Thoracic aorta (tissue), 2 donors: ENCODE results near the gene MYMK. TPM values are rescaled to one million over a fixed set of nuclear protein-coding genes. Genes with fewer than 3 reads are reported as not detected.

Experiments
- ATAC-seq: fragments of 150-250 bp; one replicate; pipeline ENCODE4 v1.8.0; 2017; ENCODE audit warnings: low read depth; ENCODE audit not compliant: insufficient number of reproducible peaks, low FRiP score
- DNase-seq: peaks from one replicate; pipeline ENCODE4 v3.0.0-alpha.2; 2020; ENCODE audit warnings: low spot score
- H3K27ac ChIP-seq, 2 donors: fragments of 200-600 bp; sonication (generic); 1 replicate in 1 of 2; 2 replicates in 1 of 2; pipeline ENCODE4 v1.5.1; 2016; ENCODE audit warnings: mild to moderate bottlenecking in 2 of 2, moderate library complexity in 2 of 2
- H3K27me3 ChIP-seq: fragments of 200-600 bp; sonication (generic); replicated peaks from 2 replicates; pipeline ENCODE4 v1.6.0; 2016; ENCODE audit warnings: mild to moderate bottlenecking; ENCODE audit not compliant: insufficient read depth
- H3K36me3 ChIP-seq: fragments of 200-600 bp; sonication (generic); one replicate; pipeline ENCODE4 v1.5.1; 2016
- H3K4me1 ChIP-seq, 2 donors: fragments of 200-600 bp; sonication (generic); 1 replicate in 1 of 2; 2 replicates in 1 of 2; pipeline versions ENCODE4 v1.5.1 to v1.6.0; 2016; ENCODE audit warnings: low read depth in 2 of 2, mild to moderate bottlenecking in 1 of 2; ENCODE audit not compliant: control insufficient read depth in 1 of 2
- H3K4me3 ChIP-seq: fragments of 200-600 bp; sonication (generic); 2 replicates; pipeline ENCODE4 v1.5.1; 2016; ENCODE audit warnings: mild to moderate bottlenecking
- H3K9me3 ChIP-seq: fragments of 200-600 bp; sonication (generic); 2 replicates; pipeline ENCODE4 v1.5.1; 2016
- total RNA-seq, 2 donors: library from RNA; depleted of rRNA; stranded (reverse); fragments of >200 nt; gene quantifications; one replicate each; pipeline versions ENCODE4 v1.1.0 to v1.2.3, GENCODE V29; 2016
- TF ChIP-seq, protein P1 (sequence below): fragments of 200-600 bp; sonication (generic); IDR thresholded peaks from one replicate; pipeline ENCODE4 v1.5.1; 2019; ENCODE audit warnings: antibody characterized with exemption

The MYMK gene
- total RNA-seq, 2 donors from 2014 or later: not detected

DNA sequence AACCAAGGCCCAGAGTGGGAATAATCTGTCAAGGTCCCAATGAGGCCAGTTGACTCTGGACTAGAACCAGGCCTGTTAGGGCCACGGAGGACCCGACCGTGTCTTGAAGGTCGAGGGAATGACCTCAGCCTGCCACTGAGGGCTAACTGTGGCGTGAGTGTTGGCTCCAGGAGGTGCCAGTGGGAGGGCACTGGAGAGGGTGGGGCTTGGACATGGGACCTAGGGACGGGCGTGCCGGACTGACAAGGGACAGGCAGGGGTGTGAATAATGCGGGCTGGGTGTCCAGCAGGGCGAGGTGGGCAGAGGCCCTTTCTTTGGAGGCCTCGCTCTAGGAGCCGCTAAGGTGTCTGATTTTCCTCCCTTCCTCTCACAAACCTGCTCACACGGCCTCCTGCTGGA is 17.2 kb upstream of the MYMK start:
- H3K4me1 ChIP-seq: no peaks in the 10 kb centered on the region
- TF ChIP-seq, protein P1, sequence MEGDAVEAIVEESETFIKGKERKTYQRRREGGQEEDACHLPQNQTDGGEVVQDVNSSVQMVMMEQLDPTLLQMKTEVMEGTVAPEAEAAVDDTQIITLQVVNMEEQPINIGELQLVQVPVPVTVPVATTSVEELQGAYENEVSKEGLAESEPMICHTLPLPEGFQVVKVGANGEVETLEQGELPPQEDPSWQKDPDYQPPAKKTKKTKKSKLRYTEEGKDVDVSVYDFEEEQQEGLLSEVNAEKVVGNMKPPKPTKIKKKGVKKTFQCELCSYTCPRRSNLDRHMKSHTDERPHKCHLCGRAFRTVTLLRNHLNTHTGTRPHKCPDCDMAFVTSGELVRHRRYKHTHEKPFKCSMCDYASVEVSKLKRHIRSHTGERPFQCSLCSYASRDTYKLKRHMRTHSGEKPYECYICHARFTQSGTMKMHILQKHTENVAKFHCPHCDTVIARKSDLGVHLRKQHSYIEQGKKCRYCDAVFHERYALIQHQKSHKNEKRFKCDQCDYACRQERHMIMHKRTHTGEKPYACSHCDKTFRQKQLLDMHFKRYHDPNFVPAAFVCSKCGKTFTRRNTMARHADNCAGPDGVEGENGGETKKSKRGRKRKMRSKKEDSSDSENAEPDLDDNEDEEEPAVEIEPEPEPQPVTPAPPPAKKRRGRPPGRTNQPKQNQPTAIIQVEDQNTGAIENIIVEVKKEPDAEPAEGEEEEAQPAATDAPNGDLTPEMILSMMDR: no peak
- H3K27me3 ChIP-seq: no peaks in the 10 kb centered on the region
- ATAC-seq: no peak
- H3K4me3 ChIP-seq: no peak overlapping the region
- no peak for DNase-seq
- H3K27ac ChIP-seq: no peak overlapping the region
- H3K36me3 ChIP-seq: no peaks in the 10 kb centered on the region
- no peaks in the 10 kb centered on the region for H3K9me3 ChIP-seq

DNA sequence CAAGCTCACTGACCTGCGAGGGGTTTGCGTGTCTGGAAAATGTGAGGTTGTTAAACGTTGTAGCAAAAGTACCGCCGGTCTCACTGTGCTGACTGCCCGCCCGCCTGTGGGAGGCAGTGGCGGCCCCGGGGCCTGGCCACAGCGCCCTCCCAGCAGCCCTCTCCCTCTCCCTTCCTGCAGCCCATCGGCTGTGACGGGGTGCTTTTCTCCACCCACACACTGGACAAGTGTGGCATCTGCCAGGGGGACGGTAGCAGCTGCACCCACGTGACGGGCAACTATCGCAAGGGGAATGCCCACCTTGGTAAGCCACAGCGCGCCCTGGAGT is 15.9 kb upstream of the MYMK start:
- no peak for DNase-seq
- TF ChIP-seq, protein P1: no peak
- no peak overlapping the region for H3K4me3 ChIP-seq
- H3K27me3 ChIP-seq: no peaks in the 10 kb centered on the region
- no peaks in the 10 kb centered on the region for H3K36me3 ChIP-seq
- H3K4me1 ChIP-seq: no peaks in the 10 kb centered on the region
- no peak overlapping the region for H3K27ac ChIP-seq
- H3K9me3 ChIP-seq: no peaks in the 10 kb centered on the region
- ATAC-seq: no peak

DNA sequence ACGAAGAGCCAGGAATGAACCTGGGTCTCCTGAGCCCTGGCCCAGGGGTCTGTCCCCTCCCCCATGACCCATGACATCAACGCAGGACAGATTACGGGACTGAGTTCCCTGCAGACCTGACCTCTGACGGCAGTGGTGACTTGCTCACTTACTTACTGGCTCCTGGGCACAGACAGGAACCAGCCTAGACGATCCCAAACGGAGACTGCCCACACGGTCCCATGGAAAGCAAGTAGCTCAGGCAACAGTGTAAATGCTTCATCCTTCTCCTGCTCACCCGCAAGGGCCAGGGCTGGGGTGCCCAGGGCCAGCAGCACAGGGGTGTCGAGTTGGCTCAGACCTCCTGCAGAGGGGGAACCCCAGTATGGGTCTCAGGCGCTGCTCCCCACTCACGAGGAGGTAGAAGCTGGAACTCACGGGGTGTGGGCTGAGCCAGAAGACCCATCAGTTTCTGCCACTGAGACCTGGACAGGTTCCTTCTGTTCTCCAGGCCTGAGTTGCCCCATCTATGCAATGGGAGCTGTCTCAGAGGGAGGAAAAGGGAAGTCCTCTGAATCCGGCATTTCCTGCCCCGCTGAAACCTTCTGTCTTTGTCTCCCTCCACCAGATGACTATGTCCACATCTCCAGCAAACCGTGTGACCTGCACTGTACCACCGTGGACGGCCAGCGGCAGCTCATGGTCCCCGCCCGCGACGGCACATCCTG is 15.4 kb upstream of the MYMK start:
- ATAC-seq (no peak), DNase-seq (no peak)
- H3K4me3 ChIP-seq: no peak overlapping the region
- no peaks in the 10 kb centered on the region for H3K4me1 ChIP-seq
- no peaks in the 10 kb centered on the region for H3K27me3 ChIP-seq
- TF ChIP-seq, protein P1: no peak
- H3K9me3 ChIP-seq: no peaks in the 10 kb centered on the region
- H3K36me3 ChIP-seq: no peaks in the 10 kb centered on the region
- no peak overlapping the region for H3K27ac ChIP-seq

DNA sequence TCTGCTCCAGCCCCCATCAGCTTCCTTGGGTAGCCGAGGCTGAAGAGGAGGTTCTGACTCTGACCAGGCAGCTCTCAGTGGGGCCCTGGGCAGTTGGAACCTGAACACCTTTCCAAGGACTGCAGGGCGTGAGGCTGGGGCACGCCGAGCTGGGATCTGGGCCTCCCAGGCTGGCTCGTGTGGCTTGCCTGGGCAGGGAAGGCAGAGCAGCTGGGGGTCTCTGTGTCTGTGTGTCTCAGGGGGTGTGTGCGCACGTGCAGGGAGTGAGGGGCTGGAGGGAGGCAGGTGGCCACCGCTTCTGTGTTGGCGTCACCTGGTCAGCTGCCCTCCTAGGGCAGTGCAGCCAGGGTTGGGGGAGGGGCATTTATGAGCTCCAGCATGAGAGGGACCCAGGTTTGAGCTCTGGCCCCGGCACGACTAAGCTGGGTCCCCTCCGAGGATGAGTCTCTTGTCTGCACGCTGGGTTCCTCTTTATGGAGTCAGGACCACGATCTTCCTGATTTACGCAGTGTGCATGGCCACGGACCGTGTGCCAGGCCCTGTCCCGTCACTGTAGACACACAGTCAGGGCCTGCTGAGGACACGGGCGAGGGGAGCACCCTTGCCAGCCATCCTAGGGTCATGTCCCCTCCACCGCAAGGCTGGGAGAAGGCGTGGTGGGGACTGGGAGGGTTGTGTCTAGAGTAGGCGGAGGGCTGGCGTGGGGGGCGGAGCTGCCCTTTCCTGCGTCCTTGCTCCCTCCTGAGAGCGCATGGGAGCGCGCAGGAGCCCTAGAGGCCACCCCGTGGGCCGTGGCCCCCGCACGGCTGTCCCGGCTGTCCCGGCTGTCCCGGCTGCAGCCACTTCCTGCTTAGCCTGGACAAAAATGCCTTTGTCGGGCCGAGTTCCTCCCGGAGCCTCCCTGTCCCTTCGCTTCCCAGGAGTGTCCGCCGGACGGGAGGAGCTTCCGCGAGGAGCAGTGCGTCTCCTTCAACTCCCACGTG is 14.4 kb upstream of the MYMK start:
- H3K27me3 ChIP-seq: no peaks in the 10 kb centered on the region
- ATAC-seq (no peak), DNase-seq (no peak)
- peak overlapping the region; percentile 11 for H3K4me3 ChIP-seq
- H3K27ac ChIP-seq: no peak overlapping the region
- H3K9me3 ChIP-seq: no peaks in the 10 kb centered on the region
- H3K36me3 ChIP-seq: no peaks in the 10 kb centered on the region
- H3K4me1 ChIP-seq: peaks cover 9% of the 10 kb centered on the region in 2 donors
- TF ChIP-seq, protein P1: no peak

DNA sequence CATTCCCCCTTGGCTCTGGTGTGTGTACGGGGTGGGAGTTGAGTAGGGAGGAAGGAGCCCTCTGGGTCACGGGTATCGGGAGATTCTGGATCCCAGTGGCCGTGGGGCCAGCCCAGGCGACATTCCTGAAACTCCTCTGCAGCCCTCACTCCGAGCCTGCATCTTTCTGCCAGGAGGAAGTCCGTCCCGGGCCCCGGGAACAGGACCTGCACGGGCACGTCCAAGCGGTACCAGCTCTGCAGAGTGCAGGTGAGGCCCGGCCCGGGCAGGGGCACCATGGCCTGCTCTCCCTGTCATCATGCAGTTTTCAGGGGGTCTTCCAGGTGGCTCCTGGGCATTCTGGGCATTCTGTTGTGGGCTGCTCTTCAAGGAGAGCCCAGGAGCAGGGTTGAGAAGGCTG is 13.4 kb upstream of the MYMK start:
- peaks cover 14 to 16% of the 10 kb centered on the region in 2 donors for H3K4me1 ChIP-seq

More for the DNA sequence above, 13.4 kb upstream of the MYMK start:
- DNase-seq: no peak
- no peak for ATAC-seq
- H3K4me3 ChIP-seq: no peak overlapping the region
- H3K27me3 ChIP-seq: no peaks in the 10 kb centered on the region
- TF ChIP-seq, protein P1: no peak
- no peak overlapping the region for H3K27ac ChIP-seq
- no peaks in the 10 kb centered on the region for H3K9me3 ChIP-seq
- no peaks in the 10 kb centered on the region for H3K36me3 ChIP-seq
